Thyroid gland (tissue), 4 donors: Measurements from ENCODE around the gene PRLR.

Experiments used
- CTCF ChIP-seq, 6 experiments: fragments of 200-600 bp in 3 of 6; fragments of 450-650 bp in 3 of 6; sonication (generic) in 3 of 6; IDR thresholded peaks; one replicate each; pipeline ENCODE4 v1.5.1; 2016 to 2019; ENCODE audit warnings: antibody characterized with exemption in 6 of 6, mild to moderate bottlenecking in 2 of 6, inconsistent platforms in 1 of 6, moderate library complexity in 1 of 6
- POLR2A ChIP-seq, 2 donors: fragments of 450-650 bp; IDR thresholded peaks; one replicate each; pipeline ENCODE4 v1.6.1; 2017; ENCODE audit warnings: antibody characterized with exemption in 2 of 2, mild to moderate bottlenecking in 2 of 2, moderate library complexity in 1 of 2

- TF ChIP-seq POLR2A (IDR thresholded peaks at IDR 0.05) (no peak), CTCF (IDR thresholded peaks at IDR 0.05) (peak; percentile 41 to 87 (median 74))
Observed at GRCh38 chr5:35003018-35003957, 227.0 kb downstream of the PRLR start.
